GM10266 (cell line): ENCODE data around the gene ASTN2.

Experiments
- DNase-seq: peaks from one replicate; pipeline ENCODE4 v3.0.0; 2012; ENCODE audit errors: extremely low spot score
- TF ChIP-seq, protein P1 (sequence below): IDR thresholded peaks from 2 replicates; pipeline ENCODE4 v1.5.1; 2012; ENCODE audit warnings: mild to moderate bottlenecking, low read depth; ENCODE audit not compliant: control insufficient read depth, insufficient read depth; ENCODE audit errors: missing control alignments

The ASTN2 gene

DNA sequence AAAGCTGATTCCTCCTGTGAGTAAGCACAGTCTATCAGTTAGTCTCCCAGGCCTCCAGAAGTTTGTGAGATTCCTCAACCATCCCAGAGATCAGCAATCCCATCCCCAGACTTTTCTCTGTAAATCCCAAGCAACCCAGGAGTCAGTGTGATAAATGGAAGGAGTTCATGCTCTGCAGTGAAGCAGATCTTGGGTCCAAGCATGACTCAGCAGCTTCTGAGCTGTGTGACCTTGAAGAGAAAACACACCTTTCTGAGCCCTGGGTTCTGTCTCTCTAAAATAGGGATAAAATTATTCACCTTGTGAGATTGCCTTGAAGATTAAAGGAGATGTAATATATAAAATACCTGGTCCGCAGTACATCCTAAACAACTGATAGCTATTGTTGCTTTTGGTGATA lies 318.7 kb downstream of the ASTN2 start:
- no peak for DNase-seq
- TF ChIP-seq, protein P1, sequence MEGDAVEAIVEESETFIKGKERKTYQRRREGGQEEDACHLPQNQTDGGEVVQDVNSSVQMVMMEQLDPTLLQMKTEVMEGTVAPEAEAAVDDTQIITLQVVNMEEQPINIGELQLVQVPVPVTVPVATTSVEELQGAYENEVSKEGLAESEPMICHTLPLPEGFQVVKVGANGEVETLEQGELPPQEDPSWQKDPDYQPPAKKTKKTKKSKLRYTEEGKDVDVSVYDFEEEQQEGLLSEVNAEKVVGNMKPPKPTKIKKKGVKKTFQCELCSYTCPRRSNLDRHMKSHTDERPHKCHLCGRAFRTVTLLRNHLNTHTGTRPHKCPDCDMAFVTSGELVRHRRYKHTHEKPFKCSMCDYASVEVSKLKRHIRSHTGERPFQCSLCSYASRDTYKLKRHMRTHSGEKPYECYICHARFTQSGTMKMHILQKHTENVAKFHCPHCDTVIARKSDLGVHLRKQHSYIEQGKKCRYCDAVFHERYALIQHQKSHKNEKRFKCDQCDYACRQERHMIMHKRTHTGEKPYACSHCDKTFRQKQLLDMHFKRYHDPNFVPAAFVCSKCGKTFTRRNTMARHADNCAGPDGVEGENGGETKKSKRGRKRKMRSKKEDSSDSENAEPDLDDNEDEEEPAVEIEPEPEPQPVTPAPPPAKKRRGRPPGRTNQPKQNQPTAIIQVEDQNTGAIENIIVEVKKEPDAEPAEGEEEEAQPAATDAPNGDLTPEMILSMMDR: no peak

DNA sequence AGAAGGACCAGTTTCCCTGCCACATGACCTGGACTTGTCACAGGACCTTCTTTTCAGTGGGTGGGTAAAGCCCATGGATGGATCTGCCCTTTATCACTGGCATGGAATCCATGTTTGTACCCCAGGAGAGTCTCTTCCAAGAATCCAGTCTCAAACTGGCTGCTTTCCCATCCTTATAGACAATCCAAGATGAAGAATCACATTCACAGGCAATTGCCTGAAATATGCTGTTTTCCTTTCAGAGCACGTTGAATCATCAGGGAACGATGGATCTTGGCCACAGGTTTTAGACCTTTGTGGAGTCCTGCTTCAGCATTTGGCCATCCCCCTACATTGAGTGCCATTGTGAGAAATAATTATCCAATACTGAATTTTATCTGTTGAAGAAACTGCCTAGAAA lies 319.8 kb downstream of the ASTN2 start:
- DNase-seq: no peak
- TF ChIP-seq, protein P1: no peak

DNA sequence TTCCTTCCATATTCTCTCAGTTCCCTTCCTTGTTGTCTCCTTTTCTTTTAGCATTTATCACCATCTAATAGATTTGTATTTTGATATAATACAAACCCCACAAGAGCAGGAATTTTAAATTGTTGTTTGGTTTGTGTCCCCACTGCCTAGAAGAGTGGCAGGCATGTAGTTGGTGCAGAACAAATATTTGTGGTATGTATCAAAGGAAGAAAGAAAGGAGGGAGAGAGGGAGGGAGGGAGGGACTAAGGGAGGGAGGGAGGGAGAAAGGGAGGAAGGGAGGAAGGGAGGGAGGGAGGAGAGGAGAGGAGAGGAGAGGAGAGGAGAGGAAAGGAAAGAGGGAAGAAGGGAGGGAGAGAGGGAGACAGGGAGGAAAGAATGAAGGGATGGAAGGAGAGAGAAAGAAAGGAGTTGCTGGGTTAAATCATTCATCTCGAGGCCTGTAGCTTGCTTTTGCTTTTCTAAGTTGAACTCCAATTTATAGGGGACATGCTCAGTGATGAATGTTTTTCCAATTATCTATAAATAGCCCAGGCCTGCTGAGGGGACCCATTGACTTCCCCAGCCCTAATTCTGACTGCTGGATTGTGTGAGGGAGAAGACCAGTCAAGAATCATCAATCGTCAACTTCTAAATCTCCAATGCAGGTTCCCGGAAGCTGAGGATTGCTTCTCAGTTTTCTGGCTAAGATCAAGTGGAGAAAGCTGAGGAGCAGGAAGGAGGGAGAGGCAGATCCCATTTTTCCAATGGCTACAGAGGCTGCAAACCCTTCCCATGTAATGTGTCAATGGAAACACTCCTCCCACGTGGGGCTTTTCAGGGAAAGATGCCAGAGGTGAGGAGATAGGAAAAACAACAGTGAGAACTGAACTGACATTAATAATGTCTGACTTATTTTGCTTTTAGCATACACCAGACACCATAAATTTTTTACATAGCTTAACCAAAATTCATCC lies 320.7 kb downstream of the ASTN2 start:
- TF ChIP-seq, protein P1: no peak
- DNase-seq: no peak

DNA sequence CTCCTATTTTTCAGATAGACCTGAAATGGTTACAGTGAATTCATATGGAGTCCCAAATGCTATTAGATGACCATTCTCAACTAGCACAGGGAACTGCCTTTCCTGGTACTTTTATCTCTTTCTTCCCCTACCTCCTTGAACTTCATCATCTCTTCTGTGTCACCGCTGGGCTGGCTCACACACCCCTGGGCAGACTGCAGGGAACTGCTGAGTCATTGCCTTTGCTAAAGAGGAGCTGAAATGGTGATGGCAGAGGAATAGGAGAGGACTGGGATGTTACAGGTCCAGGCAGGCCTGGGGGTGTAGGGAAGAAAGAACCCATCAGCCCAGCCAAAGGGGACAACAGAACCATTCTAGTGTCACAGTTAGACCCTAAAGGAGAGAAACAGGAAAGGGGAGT lies 322.3 kb downstream of the ASTN2 start:
- no peak for DNase-seq
- TF ChIP-seq, protein P1: no peak

DNA sequence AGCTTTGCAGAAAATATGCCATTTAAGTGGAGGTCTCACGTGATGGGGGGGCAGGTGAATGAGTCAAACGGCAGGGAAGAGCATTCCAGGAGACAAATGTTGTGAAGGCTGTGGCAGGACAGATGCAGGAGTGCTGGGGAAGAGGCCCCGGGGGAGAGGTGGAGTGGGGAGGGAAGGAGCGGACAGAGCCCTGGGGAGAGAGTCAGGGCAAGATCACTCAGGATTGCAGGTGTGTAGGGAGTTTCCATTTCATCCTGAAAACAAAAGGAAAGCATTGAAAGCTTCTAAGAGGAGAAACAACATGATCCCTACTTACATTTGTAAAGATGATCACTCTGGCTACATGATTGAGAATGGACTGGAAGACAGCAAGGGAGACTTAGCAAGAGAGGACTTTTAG lies 323.3 kb downstream of the ASTN2 start:
- no peak for DNase-seq
- TF ChIP-seq, protein P1: no peak

DNA sequence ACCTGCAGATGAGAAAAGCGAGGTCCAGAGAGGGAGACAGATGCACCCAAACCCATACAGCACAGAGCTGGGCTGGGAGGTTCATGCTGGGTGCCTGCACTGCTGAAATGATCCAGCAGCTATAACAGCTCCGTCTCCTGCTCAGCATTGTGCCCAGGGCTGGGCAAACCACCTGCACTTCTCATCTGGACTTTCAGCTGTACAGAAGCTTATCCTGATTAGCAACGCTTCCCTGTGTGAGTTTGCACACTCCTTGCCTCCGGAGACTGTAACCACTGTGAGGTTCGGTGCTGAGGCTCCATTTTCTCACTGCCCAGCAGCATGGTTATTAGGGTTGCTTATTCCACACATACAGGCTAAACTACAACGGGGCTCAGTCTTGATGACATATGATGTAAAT lies 326.1 kb downstream of the ASTN2 start:
- TF ChIP-seq, protein P1: no peak
- no peak for DNase-seq

DNA sequence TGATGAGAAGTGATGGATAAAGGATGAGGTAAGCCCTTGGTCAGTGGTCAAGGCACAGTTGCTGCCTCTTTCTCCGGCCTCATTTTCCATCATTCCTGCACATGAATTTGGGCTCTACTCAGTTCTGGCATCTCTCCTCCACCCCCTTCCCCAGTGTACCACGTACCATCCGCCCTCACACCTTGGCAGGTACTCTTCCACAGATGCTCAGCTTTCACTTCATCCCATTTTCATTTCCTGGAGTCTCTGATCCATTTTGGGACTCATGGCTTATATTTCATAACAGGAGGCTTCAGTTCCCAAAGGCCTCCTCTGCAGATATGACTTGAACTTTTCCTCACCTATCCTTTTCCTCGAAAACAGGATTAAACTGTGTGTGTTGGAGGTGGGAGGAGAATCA lies 326.7 kb downstream of the ASTN2 start:
- no peak for DNase-seq
- TF ChIP-seq, protein P1: no peak
